OCI-LY7 (cell line): ENCODE measurements around the gene AGPAT2.

ENCODE experiments used
- EZH2phosphoT487 ChIP-seq: fragments of 200-600 bp; sonication (generic); IDR thresholded peaks from 2 replicates; pipeline ENCODE4 v1.6.1; 2018; ENCODE audit warnings: low read depth, borderline replicate concordance, mild to moderate bottlenecking, mixed run types, antibody characterized with exemption, low read length, moderate library complexity, mixed read lengths
- TF ChIP-seq, protein P1 (sequence below): fragments of 200-600 bp; sonication (generic); conservative IDR thresholded peaks from 2 replicates; pipeline ENCODE4 v1.5.1; 2014; ENCODE audit warnings: mild to moderate bottlenecking, antibody characterized with exemption, low read length, moderate library complexity, mixed read lengths

DNA sequence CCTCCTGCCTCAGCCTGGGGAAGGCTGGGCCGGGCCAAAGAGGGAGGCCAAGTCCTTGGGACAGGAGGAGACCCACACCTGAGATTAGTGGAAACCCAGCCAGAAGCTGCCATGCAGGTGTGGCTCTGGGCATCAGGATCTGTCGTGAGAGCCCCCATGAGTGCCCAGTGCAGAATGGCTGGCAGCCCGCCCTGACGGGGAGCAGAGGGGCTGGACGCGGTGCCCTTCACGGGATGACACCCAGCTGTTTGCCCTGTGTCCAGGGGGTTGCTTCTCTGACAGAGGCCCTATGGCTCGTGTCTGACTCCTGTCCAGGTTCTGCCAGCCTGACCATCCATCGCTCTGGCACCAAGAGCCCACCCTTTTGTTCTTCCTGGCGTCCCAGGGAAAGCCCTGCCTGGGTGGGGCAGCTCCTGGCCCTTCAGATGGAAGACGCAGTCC, 33.7 kb upstream of the AGPAT2 start:
- TF ChIP-seq, protein P1, sequence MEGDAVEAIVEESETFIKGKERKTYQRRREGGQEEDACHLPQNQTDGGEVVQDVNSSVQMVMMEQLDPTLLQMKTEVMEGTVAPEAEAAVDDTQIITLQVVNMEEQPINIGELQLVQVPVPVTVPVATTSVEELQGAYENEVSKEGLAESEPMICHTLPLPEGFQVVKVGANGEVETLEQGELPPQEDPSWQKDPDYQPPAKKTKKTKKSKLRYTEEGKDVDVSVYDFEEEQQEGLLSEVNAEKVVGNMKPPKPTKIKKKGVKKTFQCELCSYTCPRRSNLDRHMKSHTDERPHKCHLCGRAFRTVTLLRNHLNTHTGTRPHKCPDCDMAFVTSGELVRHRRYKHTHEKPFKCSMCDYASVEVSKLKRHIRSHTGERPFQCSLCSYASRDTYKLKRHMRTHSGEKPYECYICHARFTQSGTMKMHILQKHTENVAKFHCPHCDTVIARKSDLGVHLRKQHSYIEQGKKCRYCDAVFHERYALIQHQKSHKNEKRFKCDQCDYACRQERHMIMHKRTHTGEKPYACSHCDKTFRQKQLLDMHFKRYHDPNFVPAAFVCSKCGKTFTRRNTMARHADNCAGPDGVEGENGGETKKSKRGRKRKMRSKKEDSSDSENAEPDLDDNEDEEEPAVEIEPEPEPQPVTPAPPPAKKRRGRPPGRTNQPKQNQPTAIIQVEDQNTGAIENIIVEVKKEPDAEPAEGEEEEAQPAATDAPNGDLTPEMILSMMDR: no peak
- no peak for TF ChIP-seq EZH2phosphoT487
